Measurements from ENCODE around the gene SLC22A17.

- TF ChIP-seq CTCF (conservative IDR thresholded peaks at IDR 0.05; ENCODE audit: low read depth, low read length) (no peak), NFE2L2 (IDR thresholded peaks at IDR 0.05; ENCODE audit: low read depth, low read length) (no peak), POLR2A (IDR thresholded peaks at IDR 0.05; ENCODE audit: low read depth, low read length) (no peak), SMC3 (IDR thresholded peaks at IDR 0.05; ENCODE audit: low read depth, low read length) (no peak), CEBPB (IDR thresholded peaks at IDR 0.05; ENCODE audit: low read depth, low read length) (no peak), USF2 (IDR thresholded peaks at IDR 0.05; ENCODE audit: low read depth, low read length) (no peak), BHLHE40 (IDR thresholded peaks at IDR 0.05; ENCODE audit: low read depth, low read length) (no peak), RAD21 (IDR thresholded peaks at IDR 0.05; ENCODE audit: low read length) (no peak), MXI1 (IDR thresholded peaks at IDR 0.05; ENCODE audit: borderline replicate concordance, low read depth, low read length) (no peak), MAZ (IDR thresholded peaks at IDR 0.05; ENCODE audit: borderline replicate concordance, low read depth, low read length) (no peak)
Observed at GRCh38 chr14:23346693-23347405, 5.8 kb downstream of the SLC22A17 start.
